Endodermal cell (in vitro differentiated cells): ENCODE measurements around the gene EFCAB7. TPM values are rescaled to one million over a fixed set of nuclear protein-coding genes. Genes with fewer than 3 reads are reported as not detected.

Experiments used
- DNase-seq: peaks from one replicate; pipeline ENCODE4 v3.0.0-alpha.2; 2017
- H3K27ac ChIP-seq: 2 replicates; pipeline ENCODE4 v1.5.1; 2013; ENCODE audit warnings: mild to moderate bottlenecking, low read depth, low read length, moderate library complexity
- H3K27me3 ChIP-seq: 2 replicates; pipeline ENCODE4 v1.6.1; 2013; ENCODE audit warnings: mild to moderate bottlenecking, low read length, moderate library complexity; ENCODE audit not compliant: insufficient read depth, control insufficient read depth, poor library complexity, severe bottlenecking
- H3K36me3 ChIP-seq: 2 replicates; pipeline ENCODE4 v1.7.0; 2013; ENCODE audit warnings: mild to moderate bottlenecking, low read length, moderate library complexity; ENCODE audit not compliant: control insufficient read depth, insufficient read depth
- H3K4me1 ChIP-seq: one replicate; pipeline ENCODE4 v1.7.0; 2013; ENCODE audit warnings: low read length; ENCODE audit not compliant: control insufficient read depth, insufficient read depth
- H3K4me3 ChIP-seq: 2 replicates; pipeline ENCODE4 v1.5.1; 2013; ENCODE audit warnings: mild to moderate bottlenecking, low read length, moderate library complexity
- H3K9ac ChIP-seq: 2 replicates; pipeline ENCODE4 v1.6.1; 2013; ENCODE audit warnings: mild to moderate bottlenecking, low read length, moderate library complexity; ENCODE audit not compliant: poor library complexity, severe bottlenecking; ENCODE audit errors: extremely low read depth
- H3K9me3 ChIP-seq: 2 replicates; pipeline ENCODE4 v1.6.1; 2013; ENCODE audit warnings: mild to moderate bottlenecking, low read length, moderate library complexity; ENCODE audit not compliant: control insufficient read depth
- H3K27ac Mint-ChIP-seq: 2 replicates; pipeline ENCODE4 v1.8.0; 2020; ENCODE audit warnings: mixed read lengths
- H3K27me3 Mint-ChIP-seq: 2 replicates; pipeline ENCODE4 v1.8.0; 2021; ENCODE audit warnings: mild to moderate bottlenecking, mixed read lengths; ENCODE audit not compliant: insufficient read depth
- H3K36me3 Mint-ChIP-seq: 2 replicates; pipeline ENCODE4 v1.8.0; 2020; ENCODE audit warnings: low read depth, mixed read lengths
- H3K4me1 Mint-ChIP-seq: 2 replicates; pipeline ENCODE4 v1.8.0; 2020; ENCODE audit warnings: mixed read lengths
- H3K4me3 Mint-ChIP-seq: 2 replicates; pipeline ENCODE4 v1.8.0; 2020; ENCODE audit warnings: mild to moderate bottlenecking, moderate library complexity, mixed read lengths
- H3K9me3 Mint-ChIP-seq: 2 replicates; pipeline ENCODE4 v1.8.0; 2020; ENCODE audit warnings: mild to moderate bottlenecking, mixed read lengths
- CTCF ChIP-seq: fragments of 200-600 bp; sonication (generic); conservative IDR thresholded peaks from 2 replicates; pipeline ENCODE4 v1.5.0; 2021; ENCODE audit warnings: antibody characterized with exemption, mild to moderate bottlenecking
- WGBS, 2 experiments: methylation state at CpG; one replicate each; pipeline versions ENCODE4 v1.1.5 to v1.1.7; 2013; ENCODE audit warnings: missing lambda C conversion rate in 2 of 2, mixed read lengths in 1 of 2; ENCODE audit not compliant: insufficient coverage in 1 of 2, insufficient read length in 1 of 2; 5-methylcytosine and 5-hydroxymethylcytosine counted together
- total RNA-seq, 2 donors: library from RNA; stranded (reverse); fragmentation: NEBNext Ultra II Directional in 1 of 2; extraction: Animal tissue kit (Norgen Biotek cat#: 25700) in 1 of 2; gene quantifications; 2 replicates in 1 of 2; 3 replicates in 1 of 2; pipeline ENCODE4 v1.2.1, GENCODE V29; 2021

The EFCAB7 gene
- total RNA-seq, 2 donors from 2014 or later: 9.3 to 11.5 TPM

GRCh38 chr1:63532727-63533126 lies 9.4 kb downstream of the EFCAB7 start:
- H3K4me3 ChIP-seq: no peak overlapping the region
- WGBS, 2 experiments: 100% methylated on average over 1 of the region's 1 CpG; no CpG with 5 or more reads in 1 of the 2 experiments

GRCh38 chr1:63533931-63534330 lies 10.6 kb downstream of the EFCAB7 start:
- H3K27ac ChIP-seq: no peak overlapping the region
- Mint-ChIP-seq H3K4me1 (no peaks in the 10 kb centered on the region), H3K36me3 (no peaks in the 10 kb centered on the region), H3K4me3 (no peak overlapping the region), H3K9me3 (no peaks in the 10 kb centered on the region), H3K27me3 (no peaks in the 10 kb centered on the region), H3K27ac (no peak overlapping the region)
- H3K9ac ChIP-seq: no peak overlapping the region
- H3K27me3 ChIP-seq: no peaks in the 10 kb centered on the region
- peaks cover 13% of the 10 kb centered on the region for H3K36me3 ChIP-seq
- H3K4me3 ChIP-seq: no peak overlapping the region
- no peaks in the 10 kb centered on the region for H3K4me1 ChIP-seq
- DNase-seq: no peak
- no peak for TF ChIP-seq CTCF
- WGBS, 2 experiments: 100% methylated on average over 1 of the region's 1 CpG
- H3K9me3 ChIP-seq: no peaks in the 10 kb centered on the region

More at GRCh38 chr1:63532727-63533126, 9.4 kb downstream of the EFCAB7 start:
- no peaks in the 10 kb centered on the region for H3K27me3 ChIP-seq
- Mint-ChIP-seq H3K9me3 (no peaks in the 10 kb centered on the region), H3K4me1 (no peaks in the 10 kb centered on the region), H3K4me3 (no peak overlapping the region), H3K27ac (no peak overlapping the region), H3K36me3 (no peaks in the 10 kb centered on the region), H3K27me3 (no peaks in the 10 kb centered on the region)
- TF ChIP-seq CTCF: no peak
- H3K27ac ChIP-seq: no peak overlapping the region
- H3K36me3 ChIP-seq: peaks cover 13% of the 10 kb centered on the region
- no peak for DNase-seq
- H3K4me1 ChIP-seq: no peaks in the 10 kb centered on the region
- no peaks in the 10 kb centered on the region for H3K9me3 ChIP-seq
- no peak overlapping the region for H3K9ac ChIP-seq

- Mint-ChIP-seq H3K4me1 (no peaks in the 10 kb centered on the region), H3K36me3 (no peaks in the 10 kb centered on the region), H3K27me3 (no peaks in the 10 kb centered on the region), H3K9me3 (no peaks in the 10 kb centered on the region), H3K4me3 (no peak overlapping the region), H3K27ac (no peak overlapping the region)
- Histone ChIP-seq H3K4me3 (no peak overlapping the region), H3K27ac (no peak overlapping the region), H3K9me3 (no peaks in the 10 kb centered on the region), H3K36me3 (peaks cover 13% of the 10 kb centered on the region), H3K27me3 (no peaks in the 10 kb centered on the region), H3K4me1 (no peaks in the 10 kb centered on the region), H3K9ac (no peak overlapping the region)
- DNase-seq: no peak
- no peak for TF ChIP-seq CTCF
Observed at GRCh38 chr1:63534406-63534805, 11.1 kb downstream of the EFCAB7 start.
